Activated CD8-positive, alpha-beta memory T cell treated with anti-CD3 and anti-CD28 coated beads for 4 hours (primary cell): ENCODE results near the gene FAIM2.

ENCODE experiments used
- DNase-seq, 2 donors: peaks; one replicate each; pipeline ENCODE4 v3.0.0-alpha.2; 2020; ENCODE audit warnings: low read depth in 2 of 2

FAIM2 gene

DNA sequence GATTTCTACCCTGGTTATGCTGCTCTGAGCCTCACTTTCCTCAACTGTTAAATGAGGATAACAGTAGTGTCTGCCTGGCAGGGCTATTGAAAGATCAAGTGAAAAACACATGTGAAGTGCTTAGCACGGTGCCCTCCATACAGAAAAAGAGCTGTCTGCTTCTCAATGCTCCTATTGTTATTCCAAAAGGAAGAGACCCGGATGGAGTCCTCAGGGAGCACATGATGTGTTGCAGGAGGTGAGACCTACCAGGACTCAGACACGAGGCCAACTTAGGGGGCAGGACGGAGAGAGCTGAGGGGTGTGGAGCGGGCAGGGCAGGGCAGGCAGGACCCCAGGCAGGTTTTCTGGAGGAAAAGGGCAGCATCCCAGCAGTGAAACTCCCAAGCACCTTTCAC is 8.9 kb downstream of the FAIM2 start:
- no peak for DNase-seq

DNA sequence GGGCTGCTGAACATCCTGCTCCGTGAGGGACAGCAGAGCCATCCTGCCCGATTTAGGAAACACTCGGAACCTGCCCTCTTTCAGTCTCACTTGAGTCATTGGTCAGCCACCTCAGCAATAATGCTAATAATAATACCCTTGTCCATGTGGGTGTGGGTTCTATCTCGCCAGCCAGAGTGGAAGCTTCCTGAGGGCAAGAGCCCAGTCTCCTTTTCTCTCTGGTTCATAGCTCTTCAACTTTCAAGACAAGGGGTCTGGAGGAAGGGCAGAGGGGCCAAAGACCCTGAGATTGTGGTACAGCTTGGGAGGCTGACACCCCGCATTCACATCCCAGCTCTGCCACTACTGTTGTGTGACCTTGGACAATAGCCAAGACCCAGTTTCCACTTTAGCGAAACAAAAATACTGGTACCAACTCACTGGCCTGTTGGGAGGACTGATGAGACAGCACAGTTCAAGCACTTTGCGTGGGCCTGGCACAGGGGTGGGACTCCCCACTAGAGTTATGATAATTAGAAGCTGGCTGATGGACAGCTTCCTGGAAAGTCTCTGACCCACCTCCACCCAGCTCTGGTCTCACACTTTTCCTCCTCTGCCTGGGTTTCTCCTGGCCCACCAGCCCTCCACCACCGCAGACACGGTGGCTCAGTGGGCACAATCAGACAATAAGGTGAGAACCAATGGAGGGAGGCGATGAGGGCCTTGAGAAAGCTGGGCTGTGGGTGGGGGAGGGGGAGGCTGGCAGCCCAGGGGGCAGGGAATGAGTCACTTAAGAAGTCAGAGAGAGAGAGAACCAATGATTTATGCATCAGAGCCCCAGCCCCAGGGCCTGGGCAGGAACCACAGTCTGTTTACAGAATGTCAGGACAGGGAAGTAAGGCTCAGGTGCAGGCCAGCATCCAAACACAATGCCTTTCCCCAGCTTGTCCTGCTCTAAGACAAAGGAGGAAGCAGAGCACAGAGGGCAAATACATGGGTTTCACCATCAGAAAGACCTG is 9.6 kb downstream of the FAIM2 start:
- no peak for DNase-seq

DNA sequence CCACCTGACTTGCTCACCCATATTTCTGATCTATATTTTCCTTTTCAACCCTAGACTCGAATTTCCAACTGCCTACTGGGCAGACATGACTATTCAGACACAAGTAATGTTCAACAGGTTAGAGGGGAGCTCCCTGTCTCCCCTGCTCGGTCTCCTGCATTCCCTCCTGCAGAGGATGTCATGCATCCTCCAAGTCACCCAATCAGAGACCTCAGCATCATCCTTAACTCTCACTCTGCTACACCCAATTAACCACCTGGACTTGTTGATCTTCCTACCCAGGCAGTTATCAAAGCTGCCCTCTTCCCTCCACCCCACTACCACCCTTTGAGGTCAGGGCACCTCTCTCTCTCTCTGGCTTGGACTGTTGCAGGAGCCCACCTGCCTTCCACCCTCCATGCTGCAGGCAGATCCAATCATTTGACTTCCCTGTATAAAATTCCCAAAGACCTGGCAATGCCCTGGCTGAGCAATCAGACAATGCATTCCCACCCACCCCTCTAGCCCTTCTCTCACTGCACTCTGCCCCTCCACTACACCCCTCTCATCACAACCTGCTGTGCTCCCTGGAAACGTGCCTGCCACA is 10.9 kb downstream of the FAIM2 start:
- DNase-seq = no peak

DNA sequence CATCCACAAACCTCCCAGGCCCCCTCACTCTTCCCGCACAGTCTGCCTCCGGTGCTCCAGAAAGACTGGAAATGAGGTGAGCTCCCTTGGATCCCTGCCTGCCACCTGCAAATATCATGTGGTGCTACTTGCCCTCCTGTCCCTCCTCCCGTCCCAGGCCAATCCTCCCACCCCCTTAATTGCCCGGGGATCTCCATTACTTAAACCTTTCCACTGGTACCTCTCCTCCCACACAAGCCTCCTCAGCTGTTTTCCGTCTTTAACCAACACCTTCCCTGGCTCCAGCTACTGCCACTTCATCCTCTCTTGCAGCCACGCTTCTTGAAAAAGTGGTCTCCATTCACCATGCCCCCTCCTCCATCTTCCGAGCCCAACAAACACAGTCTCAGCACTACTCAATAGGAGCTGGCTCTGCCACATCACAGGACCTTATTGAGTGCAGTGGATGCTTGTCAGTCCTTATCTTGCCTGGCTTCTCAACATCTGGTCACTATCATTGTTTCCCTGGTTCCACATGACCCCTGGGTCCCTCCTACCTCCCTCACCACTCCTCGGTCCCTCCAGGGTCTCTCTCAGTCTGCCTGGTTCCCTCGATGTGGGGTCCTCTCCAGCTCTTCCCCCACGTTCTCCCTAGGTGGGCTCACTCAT is 11.5 kb downstream of the FAIM2 start:
- no peak for DNase-seq

DNA sequence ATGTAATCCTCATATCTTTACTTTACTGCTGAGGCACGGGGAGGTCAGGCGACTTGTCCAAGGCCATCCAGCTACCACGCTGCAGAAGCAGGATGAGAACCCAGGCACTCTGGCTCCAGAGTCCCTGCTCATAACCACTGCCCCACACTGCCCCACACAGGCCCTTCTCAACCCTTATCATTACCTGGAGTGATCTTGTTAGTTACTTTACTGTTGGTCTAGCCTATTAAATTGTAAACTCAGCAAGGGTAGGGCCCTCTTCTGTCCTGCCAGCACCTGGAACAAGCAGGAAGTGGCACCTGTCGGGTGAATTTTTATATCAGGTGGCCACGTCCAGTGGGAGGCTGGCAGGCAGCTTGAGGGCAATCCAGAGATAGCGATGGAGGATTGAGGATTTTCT is 12.2 kb downstream of the FAIM2 start:
- no peak for DNase-seq

DNA sequence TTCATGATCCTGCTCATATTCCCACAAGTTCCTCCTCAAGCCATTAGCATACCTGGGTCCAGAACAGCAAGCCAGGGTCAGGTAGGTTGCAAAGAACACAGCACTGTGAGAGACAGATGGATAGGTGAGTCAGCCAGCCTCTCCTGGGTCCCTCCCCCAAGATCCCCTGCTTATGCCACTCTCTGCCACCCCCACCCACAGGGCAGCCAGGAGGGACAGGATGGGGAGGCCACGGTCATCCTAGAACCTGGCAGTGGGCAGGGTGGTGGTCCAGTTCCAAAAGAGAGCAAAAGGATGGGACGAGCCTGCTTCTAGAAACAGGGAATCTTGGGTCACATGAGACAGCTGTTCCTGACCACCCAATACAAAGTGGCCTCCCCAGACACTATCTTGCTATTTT is 12.7 kb downstream of the FAIM2 start:
- DNase-seq = no peak

DNA sequence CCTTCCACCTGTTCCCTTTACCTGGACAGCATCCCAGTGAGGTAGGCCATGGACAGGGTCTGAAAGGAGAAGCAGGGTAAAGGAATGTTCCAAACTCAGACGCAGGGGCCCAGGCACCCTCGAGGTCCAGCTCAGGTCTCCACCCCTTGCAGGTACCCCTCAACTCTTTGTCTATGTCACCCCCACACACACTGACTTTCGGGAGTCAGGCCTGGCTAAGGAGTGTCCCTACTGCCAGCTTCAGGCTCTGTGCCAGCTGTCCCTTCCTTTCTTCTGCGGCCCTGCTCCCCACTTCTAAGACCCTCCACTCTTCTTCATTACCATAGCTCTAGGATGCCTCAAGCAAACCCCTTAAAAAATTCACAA is 13.6 kb downstream of the FAIM2 start:
- DNase-seq = no peak

DNA sequence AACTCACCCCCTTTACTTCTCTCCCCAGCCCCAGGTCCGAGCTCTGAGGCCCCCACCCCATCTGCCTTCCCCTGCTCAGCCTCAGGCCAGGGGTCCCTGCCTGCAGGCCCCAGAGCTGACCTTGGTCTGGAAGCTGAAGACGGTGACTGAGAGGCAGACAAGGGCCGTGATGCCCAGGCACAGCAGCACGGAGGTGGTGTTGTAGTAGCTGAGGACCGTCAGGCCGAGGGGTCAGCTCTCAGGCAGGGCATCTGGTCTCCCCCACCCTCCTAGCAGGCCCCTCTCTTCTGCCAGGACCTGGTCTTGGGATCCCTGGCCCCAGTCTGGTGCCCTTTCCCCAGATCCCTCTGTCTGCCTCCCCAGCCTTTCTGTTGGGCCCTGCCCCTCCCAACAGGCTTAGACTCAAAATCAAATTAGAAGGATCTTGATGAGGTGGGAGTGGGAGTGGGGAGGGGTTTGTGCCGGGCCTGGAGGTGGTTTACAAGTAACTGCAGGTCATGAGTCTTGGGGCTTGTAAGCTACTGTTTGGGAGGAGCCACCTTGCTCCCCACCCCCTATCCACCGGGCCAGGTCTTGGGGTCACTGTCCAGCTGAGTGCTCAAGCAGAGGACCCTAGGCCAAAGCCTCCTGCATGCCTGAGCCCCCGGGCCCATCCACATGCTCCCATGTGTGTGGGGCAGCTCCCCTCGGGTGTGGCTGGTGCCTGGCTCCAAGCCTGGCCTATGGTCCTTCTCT is 14.2 kb downstream of the FAIM2 start:
- no peak for DNase-seq

DNA sequence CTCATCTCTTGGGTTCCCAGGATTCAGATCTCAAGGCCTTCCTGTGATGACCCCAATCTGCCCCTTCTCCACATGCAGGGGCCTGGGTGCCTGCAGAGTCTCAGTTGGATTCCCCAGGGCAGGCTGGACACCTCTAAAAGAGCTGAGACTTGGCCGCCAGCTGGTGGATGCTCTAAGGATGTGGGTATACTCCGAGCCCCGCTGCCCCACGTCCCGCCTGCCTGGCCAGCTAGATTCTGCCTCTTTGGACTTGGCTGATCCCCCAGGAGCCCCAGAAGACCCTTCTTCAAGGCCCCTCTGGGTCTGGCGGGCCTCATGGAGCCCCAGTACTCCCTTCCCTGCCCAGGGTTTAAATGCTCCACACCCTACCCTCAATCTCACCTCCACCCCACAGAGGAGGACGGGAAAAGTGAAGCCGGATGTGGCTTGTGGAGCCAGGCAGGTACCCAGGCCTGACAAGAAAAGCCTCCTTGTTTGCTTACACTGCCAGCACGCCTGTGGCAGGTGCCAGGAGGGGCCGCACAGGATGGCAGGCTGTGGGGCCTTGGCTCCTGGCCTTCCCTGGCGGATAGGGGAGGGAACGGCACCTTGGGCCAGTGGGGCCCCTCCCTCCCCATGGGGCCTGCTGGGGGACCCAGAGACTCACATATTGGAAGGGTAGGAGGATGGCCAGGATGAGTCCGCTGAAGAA is 15.1 kb downstream of the FAIM2 start:
- DNase-seq = no peak

DNA sequence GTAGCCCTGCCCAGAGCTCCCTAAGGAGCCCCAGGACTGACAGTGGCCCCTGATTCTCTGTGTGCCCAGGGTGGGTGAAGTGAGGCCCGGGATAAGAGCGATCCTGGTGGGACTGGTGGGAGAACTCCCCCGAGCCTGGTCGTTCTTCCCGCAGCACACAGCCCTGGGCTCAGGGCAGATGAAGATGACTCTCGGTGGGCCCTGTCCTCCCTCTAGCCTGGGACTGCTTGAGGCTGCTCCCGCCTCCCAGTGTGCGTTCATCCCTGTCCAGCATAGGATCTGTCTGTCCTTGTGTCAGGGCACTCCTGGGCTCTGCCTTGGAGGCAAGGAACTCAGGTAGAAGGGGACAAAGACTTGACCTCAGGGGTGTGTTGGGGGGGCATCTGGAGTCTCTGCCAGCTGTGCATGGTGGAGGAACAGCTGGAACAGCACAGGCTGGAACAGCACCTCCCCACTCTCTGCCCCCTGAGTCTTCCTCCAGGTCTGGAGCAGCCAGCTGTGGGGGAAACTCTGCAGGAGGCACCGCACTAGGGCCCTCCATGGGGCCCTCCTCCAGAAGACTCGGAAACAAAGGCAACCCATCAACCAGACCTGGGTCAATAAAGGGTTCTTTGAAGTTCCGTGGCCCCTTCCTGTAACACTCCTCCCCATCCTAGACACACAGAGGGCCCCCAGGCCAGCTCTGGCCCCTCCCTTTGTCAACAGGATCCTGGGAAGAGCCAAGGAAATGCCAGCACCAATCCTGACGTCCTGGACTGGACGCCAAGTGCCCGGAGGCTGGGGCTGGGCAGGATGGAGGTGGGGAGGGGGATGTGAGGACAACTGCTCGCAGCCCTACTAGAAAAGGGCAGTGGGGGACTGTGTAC is 15.9 kb downstream of the FAIM2 start:
- no peak for DNase-seq

DNA sequence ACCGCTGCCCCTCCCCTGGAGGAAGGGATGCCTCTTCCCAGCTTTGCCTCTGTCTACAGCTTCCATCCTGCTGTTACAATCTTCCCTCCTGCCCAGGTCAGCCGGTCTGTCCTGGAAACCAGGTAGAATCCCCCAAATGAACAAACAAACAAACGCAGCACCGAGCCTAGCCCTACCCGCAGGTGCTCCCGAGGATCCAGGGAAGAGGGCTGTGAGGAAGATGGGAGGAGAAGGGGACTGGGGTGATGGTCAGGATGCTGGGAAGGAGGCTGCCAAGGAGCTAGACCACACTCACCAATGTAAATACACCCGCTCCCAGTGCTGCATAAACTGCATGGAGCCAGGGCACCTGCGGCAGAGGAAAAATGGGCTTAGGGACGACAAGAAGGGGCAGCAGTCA is 16.6 kb downstream of the FAIM2 start:
- DNase-seq = no peak

DNA sequence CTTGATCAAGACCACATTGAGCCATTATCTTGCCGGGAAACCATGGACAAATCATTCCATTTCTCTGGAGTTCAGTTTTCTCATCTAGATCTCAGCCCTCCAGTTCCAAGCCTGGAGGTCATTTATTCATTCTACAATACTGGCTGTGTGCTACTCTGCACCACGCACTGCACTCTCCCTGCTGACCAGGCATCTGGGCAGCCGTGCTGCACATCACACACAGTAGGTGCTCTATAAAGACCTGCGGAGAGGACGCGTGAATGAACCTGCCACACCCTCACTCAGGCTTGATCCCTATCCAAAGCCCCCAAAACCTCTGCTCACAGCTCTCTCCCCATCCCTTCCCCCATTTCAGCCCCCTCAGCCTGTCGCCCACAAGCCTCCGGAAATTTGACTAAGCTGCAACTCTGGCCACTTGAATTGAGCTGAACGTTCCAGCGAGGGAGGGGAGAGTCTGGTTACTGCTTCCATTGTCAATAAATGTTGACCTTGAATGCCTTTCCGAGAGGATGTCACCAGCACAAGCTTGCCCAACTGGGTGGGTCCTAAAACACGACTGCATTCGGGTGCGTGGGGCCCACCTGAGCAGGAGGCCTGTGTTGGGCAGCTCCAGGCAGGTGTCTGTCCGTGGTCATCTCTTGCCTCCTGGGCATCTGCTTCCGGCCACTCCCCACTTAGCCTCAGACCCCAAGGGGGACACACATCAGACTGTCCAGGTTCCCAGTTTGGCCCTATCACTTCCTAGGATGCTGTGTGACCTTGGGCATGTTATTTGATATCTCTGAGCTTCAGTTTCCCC is 17.8 kb downstream of the FAIM2 start:
- no peak for DNase-seq

DNA sequence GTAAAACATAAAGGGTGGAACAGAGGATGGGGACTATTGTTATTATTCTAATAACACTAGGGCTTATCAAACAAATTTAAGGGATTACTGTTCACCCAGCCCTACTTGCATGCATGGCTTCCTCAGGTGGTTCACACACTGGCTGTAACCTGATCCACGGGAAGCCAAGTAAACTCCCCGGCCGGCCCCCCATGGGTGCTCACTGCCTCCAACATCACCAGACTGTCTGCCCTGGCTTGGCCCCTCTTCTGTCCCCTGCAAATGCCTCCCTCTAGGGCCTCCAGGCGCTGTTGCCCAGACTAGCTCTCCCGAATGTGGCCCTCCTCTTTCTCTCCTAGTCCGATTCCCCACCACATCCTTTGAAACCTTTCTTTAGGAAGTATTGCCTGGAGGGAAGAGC is 18.6 kb downstream of the FAIM2 start:
- DNase-seq = no peak

DNA sequence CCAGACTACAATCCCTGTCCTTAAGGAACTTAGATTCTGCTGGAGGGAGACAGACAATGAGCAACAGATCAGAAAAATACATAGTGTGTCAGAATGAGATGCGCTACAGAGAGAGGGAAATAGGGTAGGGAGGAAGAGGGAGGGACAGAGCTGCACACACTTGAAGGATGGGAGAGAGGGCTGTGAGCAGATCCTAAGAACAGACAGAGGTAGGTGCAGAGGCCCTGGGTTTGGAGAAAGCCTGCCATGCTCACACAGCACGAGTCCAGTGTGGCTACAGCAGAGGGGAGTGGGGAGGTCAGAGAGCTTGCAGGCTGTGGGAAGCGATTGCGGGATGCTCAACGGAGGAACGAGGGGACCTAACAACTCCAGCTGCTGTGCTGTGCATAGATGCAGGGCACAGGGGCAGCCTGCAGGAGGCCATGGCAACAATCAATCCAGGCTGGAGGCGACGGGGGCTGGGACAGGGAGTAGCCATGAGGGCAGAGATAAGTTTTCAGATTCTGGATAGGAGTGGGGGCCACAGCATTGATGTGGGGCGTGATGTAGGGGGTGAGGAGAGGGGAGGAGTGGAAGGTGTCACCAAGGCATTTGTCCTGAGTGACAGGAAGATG is 20.7 kb downstream of the FAIM2 start:
- DNase-seq = no peak

DNA sequence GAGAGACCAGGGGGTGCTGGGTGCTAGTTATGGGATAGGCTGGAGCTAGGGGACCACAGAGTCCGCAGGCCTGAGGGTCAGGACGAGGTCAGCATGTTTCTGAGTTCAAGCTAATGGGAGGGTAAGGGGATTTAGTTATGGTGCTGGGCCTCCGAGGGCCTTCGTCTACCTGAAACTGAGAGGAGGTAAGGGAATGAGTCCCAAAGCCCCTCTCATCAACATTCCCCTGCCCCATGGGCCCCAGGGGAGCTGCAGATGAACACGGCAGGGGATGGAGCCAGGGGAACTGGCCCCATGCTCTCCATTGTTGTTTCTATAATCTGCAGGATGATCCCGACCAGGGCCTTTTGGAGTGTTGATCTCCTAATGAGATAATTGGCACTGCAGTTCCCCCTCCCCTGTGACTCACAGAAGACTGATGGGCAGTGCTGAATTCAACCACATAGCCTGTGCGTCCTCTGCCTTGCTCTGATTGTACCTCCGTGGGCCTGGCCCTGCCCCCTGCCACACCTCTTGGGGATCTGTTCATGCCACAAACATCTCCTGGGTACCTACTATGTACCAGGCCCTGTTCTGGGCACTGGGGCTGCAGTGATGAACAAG is 21.4 kb downstream of the FAIM2 start:
- DNase-seq = no peak

DNA sequence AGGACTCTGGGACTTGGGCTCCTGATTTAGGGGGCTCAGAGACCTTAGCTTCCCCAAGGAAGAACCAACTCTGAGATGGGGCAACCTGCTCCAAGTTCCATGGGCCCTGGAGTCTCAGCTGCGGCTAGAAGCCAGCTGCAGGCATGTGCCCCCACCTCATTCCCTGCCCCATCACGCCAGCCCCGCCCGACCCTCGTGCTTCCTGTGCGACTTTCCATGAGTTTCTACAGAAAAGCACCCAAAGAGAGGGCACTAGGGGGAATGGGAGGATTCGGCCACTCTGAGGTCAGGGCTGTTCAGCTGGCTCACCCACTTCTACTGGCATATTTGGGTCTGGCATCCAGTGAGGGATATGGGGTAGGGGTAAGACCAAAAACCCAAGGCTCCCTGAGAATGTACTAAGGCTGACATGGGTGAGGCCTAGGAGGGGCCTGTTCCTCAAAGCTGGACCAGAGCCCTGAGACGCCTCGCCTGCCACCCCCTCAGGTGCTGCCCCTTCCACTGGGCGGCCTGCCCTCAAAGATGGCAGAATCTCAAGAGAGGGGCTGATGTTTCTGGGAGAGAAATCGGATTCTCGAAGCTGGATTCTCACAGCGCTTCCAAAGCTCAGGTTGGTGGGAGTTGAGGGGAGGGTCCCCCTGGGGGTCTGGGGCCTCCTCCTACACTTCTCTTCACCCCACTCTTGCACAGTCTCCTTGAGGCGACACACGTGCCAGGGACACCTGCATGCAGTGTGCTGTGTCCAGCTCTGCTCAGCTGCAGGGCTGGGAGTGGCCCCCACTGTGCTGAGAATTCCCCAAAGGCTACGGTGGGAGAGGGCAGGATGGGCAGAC is 22.1 kb downstream of the FAIM2 start:
- DNase-seq = no peak

DNA sequence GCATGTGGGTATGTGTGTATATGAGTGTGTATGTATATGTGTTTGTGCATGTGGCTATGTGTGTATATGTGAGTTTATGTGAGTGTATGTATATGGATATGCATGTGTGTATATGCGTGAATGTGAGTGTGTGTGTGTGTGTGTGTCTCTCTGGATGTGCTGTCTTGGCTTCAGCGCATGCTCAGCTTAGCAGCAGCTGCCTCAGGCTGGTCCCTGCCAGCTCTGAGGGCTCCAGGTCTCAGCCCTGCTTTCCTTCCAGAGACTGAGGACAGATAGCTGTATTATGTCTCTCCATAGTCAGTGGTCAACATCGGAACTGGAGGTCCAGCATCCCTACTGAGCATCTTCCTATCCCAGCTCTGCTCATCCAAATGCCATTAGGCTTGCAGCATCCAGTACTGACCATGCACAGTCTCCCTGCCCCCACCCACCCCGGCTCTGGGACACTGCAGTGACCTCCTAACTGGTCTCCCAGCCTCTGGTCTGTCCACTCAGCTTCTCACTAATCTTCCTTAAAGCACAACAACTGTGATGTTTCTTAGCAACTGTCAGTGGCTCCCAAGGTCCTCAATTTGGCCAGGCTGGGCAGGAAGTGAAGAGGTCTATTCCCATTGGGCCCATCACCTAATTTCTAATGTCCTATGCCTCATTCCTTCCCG is 22.8 kb downstream of the FAIM2 start:
- no peak for DNase-seq
